Ishikawa (cell line): ENCODE results near the gene NFIB.

Experiments used
- CEBPB ChIP-seq: IDR thresholded peaks from 2 replicates; pipeline ENCODE4 v1.6.1; 2012
- CREB1 ChIP-seq: IDR thresholded peaks from 2 replicates; pipeline ENCODE4 v1.6.1; 2012; ENCODE audit warnings: low read depth
- EGR1 ChIP-seq: IDR thresholded peaks from 2 replicates; pipeline ENCODE4 v1.6.1; 2012
- EP300 ChIP-seq: IDR thresholded peaks from 2 replicates; pipeline ENCODE4 v1.6.1; 2012; ENCODE audit warnings: borderline replicate concordance
- FOXM1 ChIP-seq: IDR thresholded peaks from 2 replicates; pipeline ENCODE4 v1.6.1; 2012; ENCODE audit warnings: low read depth, borderline replicate concordance
- MAX ChIP-seq: IDR thresholded peaks from 2 replicates; pipeline ENCODE4 v1.6.1; 2012
- NFIC ChIP-seq: IDR thresholded peaks from 2 replicates; pipeline ENCODE4 v1.6.1; 2012
- RAD21 ChIP-seq: IDR thresholded peaks from 2 replicates; pipeline ENCODE4 v1.6.1; 2012; ENCODE audit warnings: low read depth
- REST ChIP-seq: IDR thresholded peaks from 2 replicates; pipeline ENCODE4 v1.6.1; 2012; ENCODE audit warnings: low read depth, mild to moderate bottlenecking
- TAF1 ChIP-seq: IDR thresholded peaks from 2 replicates; pipeline ENCODE4 v1.6.1; 2012; ENCODE audit warnings: low read depth, mild to moderate bottlenecking
- TCF12 ChIP-seq: IDR thresholded peaks from 2 replicates; pipeline ENCODE4 v1.6.1; 2012; ENCODE audit warnings: low read depth
- TEAD4 ChIP-seq: IDR thresholded peaks from 2 replicates; pipeline ENCODE4 v1.6.1; 2012
- USF1 ChIP-seq: IDR thresholded peaks from 2 replicates; pipeline ENCODE4 v1.6.1; 2012
- YY1 ChIP-seq: IDR thresholded peaks from 2 replicates; pipeline ENCODE4 v1.6.1; 2012; ENCODE audit warnings: low read depth
- ZBTB7A ChIP-seq: IDR thresholded peaks from 2 replicates; pipeline ENCODE4 v1.6.1; 2012; ENCODE audit warnings: low read depth

The NFIB gene

GRCh38 chr9:14320271-14321181 is 6.6 kb upstream of the NFIB start:
- no peak for TF ChIP-seq YY1
- no peak for TF ChIP-seq EGR1
- TF ChIP-seq TEAD4: no peak
- no peak for TF ChIP-seq FOXM1
- no peak for TF ChIP-seq CREB1
- TF ChIP-seq NFIC: no peak
- TF ChIP-seq CEBPB: no peak
- no peak for TF ChIP-seq RAD21
- TF ChIP-seq EP300: no peak
- no peak for TF ChIP-seq ZBTB7A
- no peak for TF ChIP-seq REST
- no peak for TF ChIP-seq MAX
- no peak for TF ChIP-seq TAF1
- no peak for TF ChIP-seq USF1
- no peak for TF ChIP-seq TCF12

- TF ChIP-seq EP300: no peak
- no peak for TF ChIP-seq EGR1
- TF ChIP-seq FOXM1: no peak
These were observed 5.1 kb upstream of the NFIB start for GRCh38 chr9:14318934-14319580.

GRCh38 chr9:14318361-14318760 is 4.4 kb upstream of the NFIB start:
- no peak for TF ChIP-seq USF1
- no peak for TF ChIP-seq ZBTB7A
- TF ChIP-seq TAF1: no peak
- no peak for TF ChIP-seq EGR1

GRCh38 chr9:14317667-14318320 is 3.9 kb upstream of the NFIB start:
- TF ChIP-seq CEBPB: no peak

- no peak for TF ChIP-seq MAX
- no peak for TF ChIP-seq TEAD4
- no peak for TF ChIP-seq FOXM1
- no peak for TF ChIP-seq USF1
- no peak for TF ChIP-seq EGR1
- no peak for TF ChIP-seq NFIC
- TF ChIP-seq TAF1: no peak
- TF ChIP-seq TCF12: no peak
- no peak for TF ChIP-seq EP300
- no peak for TF ChIP-seq RAD21
- no peak for TF ChIP-seq YY1
- no peak for TF ChIP-seq CEBPB
These were observed 2.8 kb upstream of the NFIB start for GRCh38 chr9:14316602-14317300.

- TF ChIP-seq CEBPB (peak; percentile 85), TAF1 (no peak), RAD21 (no peak), ZBTB7A (peak; percentile 68), FOXM1 (no peak), MAX (0 out of 2 replicates have a peak, but pooled peaks have one; percentile 36), NFIC (peak; percentile 75), REST (no peak), TEAD4 (no peak; the same call in 1 of the 2 replicates), USF1 (no peak), EGR1 (no peak), EP300 (peak; percentile 55; the same call in 1 of the 2 replicates), TCF12 (peak; percentile 37; the same call in 1 of the 2 replicates), YY1 (no peak), CREB1 (no peak)
These were observed 2.1 kb upstream of the NFIB start for GRCh38 chr9:14315875-14316601.
